ENCODE results near the gene POU5F2.

POU5F2 gene

GRCh38 chr5:93715761-93716160, 25.6 kb downstream of the POU5F2 start:
- DNase-seq = peak; percentile 0 to 22

DNA sequence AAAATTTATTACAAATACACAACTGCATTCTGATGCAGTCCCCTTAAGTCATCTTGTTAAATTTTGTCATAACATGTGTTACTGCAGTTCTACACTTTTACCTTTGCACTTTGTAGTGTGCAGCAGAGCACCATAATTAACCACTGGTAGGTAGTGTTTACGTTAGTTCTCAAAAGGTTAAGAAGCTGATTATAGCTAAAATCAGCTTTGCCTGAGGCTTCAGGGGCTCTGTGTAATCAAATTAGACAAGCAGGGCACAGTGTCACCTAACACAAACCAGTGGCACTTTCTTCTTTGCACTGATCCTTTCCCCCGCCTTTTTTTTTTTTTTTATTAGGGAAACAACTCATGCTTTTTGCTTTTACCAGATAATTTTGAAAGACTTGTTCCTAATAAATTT, 26.1 kb downstream of the POU5F2 start:
- peak; percentile 26 to 29 for DNase-seq

DNA sequence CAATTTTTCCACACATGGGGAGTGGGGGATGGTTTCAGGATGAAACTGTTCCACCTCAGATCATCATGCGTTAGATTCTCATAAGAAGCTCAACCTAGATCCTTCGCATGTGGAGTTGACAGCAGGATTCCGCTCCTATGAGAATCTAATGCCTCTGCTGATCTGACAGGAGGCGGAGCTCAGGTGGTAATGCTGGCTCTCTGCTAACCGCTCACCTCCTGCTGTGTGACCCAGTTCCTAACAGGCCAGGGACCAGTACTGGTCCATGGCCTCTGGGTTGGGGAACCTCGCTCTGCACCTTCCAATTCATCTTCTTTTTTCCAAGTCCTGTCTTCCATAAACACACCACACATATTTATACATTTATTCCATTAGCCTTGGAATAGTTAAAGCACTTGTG, 33.0 kb downstream of the POU5F2 start:
- DNase-seq = no peak

GRCh38 chr5:93705896-93706295, 35.5 kb downstream of the POU5F2 start:
- DNase-seq = no peak

- no peak for DNase-seq
These were observed 36.4 kb downstream of the POU5F2 start for GRCh38 chr5:93704996-93705395.

GRCh38 chr5:93691997-93692396, 49.4 kb downstream of the POU5F2 start:
- DNase-seq = no peak
